Activated CD4-positive, alpha-beta T cell treated with anti-CD3 and anti-CD28 coated beads, Interleukin-2, amount 50 U/mL, for 16 hours (primary cell): Measurements from ENCODE around the gene ENDOG.
"Not testable (repeated sequence)": the region's sequence is repeated elsewhere in the genome, so short reads cannot be mapped to it uniquely, and the experiment has no call there.

Experiments
- DNase-seq: peaks from one replicate; pipeline ENCODE4 v3.0.0-alpha.2; 2020

Gene ENDOG

GRCh38 chr9:128870128-128870940 lies 52.0 kb downstream of the ENDOG start:
- DNase-seq = no peak

- DNase-seq = not testable (repeated sequence)
Measured at GRCh38 chr9:128870941-128871265, 52.6 kb downstream of the ENDOG start.
